ENCODE data around the gene CTCF. TPM values are rescaled to one million over a fixed set of nuclear protein-coding genes. Genes with fewer than 3 reads are reported as not detected.
A peak's percentile ranks its signal among the peaks of the same experiment; 100 is the strongest.

Gene CTCF
- total RNA-seq, 1 donor from 2014 or later = 61.4 TPM

DNA sequence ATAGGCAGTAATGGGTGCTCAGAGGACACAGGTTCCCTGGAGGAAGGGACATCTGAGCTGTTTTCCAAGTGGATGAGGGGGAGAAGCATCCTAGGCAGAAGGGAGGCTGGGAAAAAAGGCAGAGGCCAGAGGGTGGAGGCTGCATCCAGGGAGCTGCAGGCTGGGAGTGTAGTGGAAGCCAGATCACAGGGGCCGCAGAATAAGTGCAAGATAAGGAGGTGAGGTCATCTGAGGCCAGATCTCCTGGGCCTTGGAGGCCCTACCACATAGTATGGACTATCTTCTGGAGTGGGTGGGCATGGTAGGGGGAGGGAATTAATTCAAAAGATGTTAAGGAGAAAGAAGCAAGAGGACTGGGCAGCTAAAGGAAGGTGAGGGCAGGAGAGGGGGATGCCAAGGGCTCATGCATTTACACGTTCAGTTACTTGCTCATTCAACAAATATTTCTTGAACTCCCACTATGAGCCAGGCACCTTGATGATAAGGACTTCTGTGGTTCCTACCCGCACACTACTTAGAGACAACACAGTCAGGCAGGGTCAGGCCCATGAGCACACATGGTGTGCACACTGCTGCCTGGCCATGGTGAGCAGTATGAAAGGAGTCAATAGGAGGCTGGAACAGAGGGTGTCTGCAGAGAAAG lies 36.1 kb upstream of the CTCF start:
- Mint-ChIP-seq H3K27ac (no peak overlapping the region), H3K4me3 (peak overlapping the region; percentile 56), H3K27me3 (ENCODE audit: low read depth) (no peaks in the 10 kb centered on the region), H3K36me3 (no peaks in the 10 kb centered on the region), H3K4me1 (peaks cover 32% of the 10 kb centered on the region), H3K9me3 (no peaks in the 10 kb centered on the region)
- TF ChIP-seq, protein P1, sequence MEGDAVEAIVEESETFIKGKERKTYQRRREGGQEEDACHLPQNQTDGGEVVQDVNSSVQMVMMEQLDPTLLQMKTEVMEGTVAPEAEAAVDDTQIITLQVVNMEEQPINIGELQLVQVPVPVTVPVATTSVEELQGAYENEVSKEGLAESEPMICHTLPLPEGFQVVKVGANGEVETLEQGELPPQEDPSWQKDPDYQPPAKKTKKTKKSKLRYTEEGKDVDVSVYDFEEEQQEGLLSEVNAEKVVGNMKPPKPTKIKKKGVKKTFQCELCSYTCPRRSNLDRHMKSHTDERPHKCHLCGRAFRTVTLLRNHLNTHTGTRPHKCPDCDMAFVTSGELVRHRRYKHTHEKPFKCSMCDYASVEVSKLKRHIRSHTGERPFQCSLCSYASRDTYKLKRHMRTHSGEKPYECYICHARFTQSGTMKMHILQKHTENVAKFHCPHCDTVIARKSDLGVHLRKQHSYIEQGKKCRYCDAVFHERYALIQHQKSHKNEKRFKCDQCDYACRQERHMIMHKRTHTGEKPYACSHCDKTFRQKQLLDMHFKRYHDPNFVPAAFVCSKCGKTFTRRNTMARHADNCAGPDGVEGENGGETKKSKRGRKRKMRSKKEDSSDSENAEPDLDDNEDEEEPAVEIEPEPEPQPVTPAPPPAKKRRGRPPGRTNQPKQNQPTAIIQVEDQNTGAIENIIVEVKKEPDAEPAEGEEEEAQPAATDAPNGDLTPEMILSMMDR (IDR thresholded peaks at IDR 0.05; ENCODE audit: unreplicated experiment) = no peak
- no peak for DNase-seq (ENCODE audit: low spot score in 2 of 2, unreplicated experiment in 2 of 2)

DNA sequence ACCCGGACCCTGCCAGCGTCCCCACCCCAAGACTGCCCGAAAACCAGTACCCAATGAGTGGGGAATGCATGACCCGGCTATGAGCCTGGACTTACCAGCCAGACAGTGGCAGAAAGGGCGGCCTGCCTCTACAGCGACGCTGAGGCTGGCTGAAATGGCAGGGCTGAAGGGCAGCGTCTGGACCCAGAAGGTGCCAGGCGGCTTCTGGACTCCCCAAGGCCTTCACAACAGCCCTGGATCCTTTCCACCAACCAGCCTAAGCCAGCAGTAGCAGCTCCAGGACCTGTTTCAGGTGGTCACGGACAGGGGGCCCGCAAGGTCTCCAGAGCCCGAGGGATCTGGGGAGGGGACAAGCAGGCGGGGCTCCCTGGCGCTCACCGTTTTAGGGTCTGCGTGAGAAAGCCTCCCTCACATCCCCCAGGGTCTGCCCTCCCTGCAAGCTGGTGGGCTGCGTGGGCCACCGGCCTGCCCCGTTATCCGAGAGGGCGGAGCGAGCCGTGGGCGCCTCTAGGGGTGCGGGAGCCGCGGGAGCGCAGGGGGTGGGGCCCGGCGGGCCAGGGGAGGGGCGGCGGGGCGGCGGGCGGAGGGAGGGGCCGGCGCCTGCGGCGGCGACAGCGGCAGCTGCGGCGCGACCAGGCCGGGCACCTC lies 34.0 kb upstream of the CTCF start, which contains the start of gene RIPOR1:
Gene RIPOR1, plus strand, starts transcription at position 608 of the 648 bp plus-strand sequence. CDS start 9,618 bp downstream, outside the sequence.
- Mint-ChIP-seq H3K27me3 (ENCODE audit: low read depth) (no peaks in the 10 kb centered on the region), H3K36me3 (peaks cover 1% of the 10 kb centered on the region), H3K9me3 (no peaks in the 10 kb centered on the region), H3K4me1 (peaks cover 28% of the 10 kb centered on the region), H3K27ac (peak within 1 kb of the TSS; percentile 74), H3K4me3 (peak within 1 kb of the TSS; percentile 85)
- DNase-seq (ENCODE audit: low spot score in 2 of 2, unreplicated experiment in 2 of 2) = peak in 1 of 2 experiments; percentile 58
- TF ChIP-seq, protein P1 (IDR thresholded peaks at IDR 0.05; ENCODE audit: unreplicated experiment) = no peak

DNA sequence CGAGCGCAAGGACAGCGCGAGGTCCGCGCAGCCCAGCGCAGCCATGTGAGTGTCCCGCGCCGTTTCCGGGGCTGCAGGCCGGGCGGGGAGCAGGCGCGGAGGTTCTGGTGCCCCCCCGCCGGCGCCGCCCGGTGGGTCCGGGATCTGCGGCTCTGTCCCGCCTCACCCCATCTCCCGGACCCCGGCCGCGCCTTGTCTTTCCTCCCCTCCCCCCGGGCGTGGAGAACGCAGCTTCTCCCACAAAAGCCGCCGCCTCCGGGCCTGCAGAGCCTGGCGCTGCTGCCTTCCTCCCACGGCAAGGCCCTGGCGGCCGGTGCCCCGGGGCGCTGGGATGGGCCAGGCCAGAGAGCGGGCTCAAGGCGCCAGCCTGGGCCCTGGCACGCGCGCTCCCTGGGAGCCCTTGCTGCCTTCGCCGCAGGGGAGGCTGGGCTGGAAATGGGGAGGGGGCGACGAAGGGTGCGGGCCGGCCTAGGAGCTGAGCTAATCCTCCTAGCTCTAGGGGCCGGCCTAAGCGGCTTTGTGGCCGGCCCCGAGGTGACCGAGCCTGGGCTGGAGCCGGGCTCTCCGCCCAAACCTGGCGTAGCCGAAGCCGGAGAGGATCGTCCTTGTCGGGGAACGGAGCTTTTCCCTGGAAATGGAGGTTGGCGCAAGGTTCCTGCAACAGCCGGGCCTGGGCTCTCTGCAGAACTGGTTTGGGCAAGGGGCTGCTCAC lies 33.3 kb upstream of the CTCF start:
- peaks cover 3% of the 10 kb centered on the region for H3K36me3 Mint-ChIP-seq
- TF ChIP-seq, protein P1 (IDR thresholded peaks at IDR 0.05; ENCODE audit: unreplicated experiment) = no peak
- no peaks in the 10 kb centered on the region for H3K9me3 Mint-ChIP-seq
- H3K27me3 Mint-ChIP-seq (ENCODE audit: low read depth) = no peaks in the 10 kb centered on the region
- peak; percentile 43 to 74 for DNase-seq (ENCODE audit: low spot score in 2 of 2, unreplicated experiment in 2 of 2)
- peaks cover 30% of the 10 kb centered on the region for H3K4me1 Mint-ChIP-seq
- H3K4me3 Mint-ChIP-seq = peak overlapping the region; percentile 85
- H3K27ac Mint-ChIP-seq = peak overlapping the region; percentile 74

DNA sequence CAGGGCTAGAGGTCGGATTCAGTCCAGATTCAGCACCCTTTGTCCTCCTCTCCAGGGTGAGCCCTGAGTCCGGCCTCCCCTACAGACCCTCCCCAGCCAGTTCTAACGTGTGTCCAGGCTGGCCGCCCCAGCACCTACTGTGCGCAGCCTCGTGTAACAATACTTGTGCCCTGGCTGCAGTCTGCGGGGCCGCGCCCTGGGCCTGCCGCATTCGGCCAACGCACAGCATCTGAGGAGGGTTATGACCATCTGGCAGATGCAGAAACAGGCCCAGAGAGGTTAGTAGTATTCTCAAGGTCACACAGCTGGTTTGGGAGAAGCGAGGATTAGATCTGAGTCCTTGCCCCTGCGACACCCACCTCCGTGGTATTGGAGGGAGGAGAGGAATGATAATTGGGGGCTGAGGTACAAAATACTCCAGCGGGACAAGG lies 32.7 kb upstream of the CTCF start:
- TF ChIP-seq, protein P1 (IDR thresholded peaks at IDR 0.05; ENCODE audit: unreplicated experiment) = no peak
- H3K4me1 Mint-ChIP-seq = peaks cover 30% of the 10 kb centered on the region
- no peak for DNase-seq (ENCODE audit: low spot score in 2 of 2, unreplicated experiment in 2 of 2)
- peaks cover 3% of the 10 kb centered on the region for H3K36me3 Mint-ChIP-seq
- H3K4me3 Mint-ChIP-seq = peak overlapping the region; percentile 85
- H3K27ac Mint-ChIP-seq = peak overlapping the region; percentile 74
- no peaks in the 10 kb centered on the region for H3K9me3 Mint-ChIP-seq
- H3K27me3 Mint-ChIP-seq (ENCODE audit: low read depth) = no peaks in the 10 kb centered on the region

DNA sequence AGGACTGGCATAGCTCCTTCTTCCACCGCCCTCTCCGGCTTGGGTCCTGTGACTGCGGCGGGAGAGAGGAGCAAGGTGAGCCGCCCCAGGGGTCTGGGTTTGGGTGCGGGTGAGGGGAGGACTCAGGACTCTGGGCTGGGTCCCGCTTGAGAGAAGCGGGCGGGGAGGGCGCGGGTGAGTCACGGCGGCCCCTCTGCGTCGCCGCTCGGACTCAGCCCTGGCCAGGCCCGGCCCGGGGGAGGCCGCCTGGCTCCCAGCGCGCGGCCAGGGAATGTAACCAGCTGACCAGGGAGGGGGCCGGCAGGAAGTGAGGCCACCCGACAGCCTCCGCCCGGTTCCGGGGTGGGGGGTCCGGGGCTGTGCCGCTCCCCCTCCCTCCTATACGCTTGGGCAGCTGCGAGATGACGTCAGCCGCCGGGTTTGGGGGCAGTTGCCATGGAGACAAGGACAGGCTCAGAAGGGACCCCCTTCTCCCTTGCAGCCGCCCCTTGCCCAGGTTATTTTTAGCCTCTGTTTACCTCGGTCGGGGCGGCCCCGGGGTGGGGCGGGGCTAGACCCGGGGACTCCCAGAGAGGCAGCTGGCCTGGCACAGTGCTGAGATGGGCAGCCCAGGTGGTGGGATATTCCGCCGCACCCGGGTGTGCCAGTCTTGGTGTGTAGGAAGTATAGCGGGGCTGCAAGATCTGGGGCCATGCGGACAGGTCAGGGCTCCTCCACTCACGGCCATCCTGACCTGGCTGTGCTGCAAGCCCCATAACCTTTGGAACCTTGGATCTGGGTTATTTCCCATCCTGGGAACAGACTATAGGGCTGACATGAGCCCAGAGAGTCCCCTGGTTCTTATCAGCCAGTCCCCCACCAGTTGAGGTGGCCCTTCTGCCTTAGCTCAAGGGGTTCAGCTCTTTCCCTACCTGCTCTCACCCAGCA lies 32.0 kb upstream of the CTCF start:
- Mint-ChIP-seq H3K4me1 (peaks cover 26% of the 10 kb centered on the region), H3K36me3 (peaks cover 3% of the 10 kb centered on the region), H3K9me3 (no peaks in the 10 kb centered on the region), H3K27me3 (ENCODE audit: low read depth) (no peaks in the 10 kb centered on the region), H3K27ac (peak overlapping the region; percentile 74), H3K4me3 (peak overlapping the region; percentile 85)
- TF ChIP-seq, protein P1 (IDR thresholded peaks at IDR 0.05; ENCODE audit: unreplicated experiment) = no peak
- DNase-seq (ENCODE audit: low spot score in 2 of 2, unreplicated experiment in 2 of 2) = peak in 1 of 2 experiments; percentile 64
